ENCODE results near the gene GJB3. TPM values are rescaled to one million over a fixed set of nuclear protein-coding genes. Genes with fewer than 3 reads are reported as not detected.
"Not testable (repeated sequence)": the region's sequence is repeated elsewhere in the genome, so short reads cannot be mapped to it uniquely, and the experiment has no call there.

Gene GJB3
- not detected for polyA plus RNA-seq (2013)

- Histone ChIP-seq H3K4me3 (ENCODE audit: control insufficient read depth in 1 of 7, extremely low read depth in 1 of 7, insufficient read depth in 4 of 7, low read depth in 2 of 7, low read length in 6 of 7) (peak within 1 kb of the TSS in 4 of 7 experiments; percentile 26 to 59 (median 42)), H3K27ac (ENCODE audit: insufficient read depth in 1 of 2, low read depth in 1 of 2, low read length in 2 of 2, poor library complexity in 1 of 2, severe bottlenecking in 2 of 2) (no peak within 1 kb of the TSS), H3K9me3 (ENCODE audit: control extremely low read depth in 1 of 5, control insufficient read depth in 4 of 5, insufficient read depth in 2 of 5, low read depth in 1 of 5, low read length in 4 of 5) (no peaks in the 10 kb centered on the region), H3K4me1 (ENCODE audit: control extremely low read depth in 1 of 4, control insufficient read depth in 4 of 4, insufficient read depth in 4 of 4, low read length in 3 of 4) (peaks cover 0 to 25% (median 11%) of the 10 kb centered on the region in 4 experiments), H3K36me3 (ENCODE audit: control insufficient read depth in 4 of 4, insufficient read depth in 4 of 4, low read length in 3 of 4) (no peaks in the 10 kb centered on the region), H3K27me3 (replicated peaks in 2 of 5; ENCODE audit: control insufficient read depth in 4 of 5, insufficient read depth in 5 of 5, low read length in 4 of 5) (peaks cover 0 to 44% (median 18%) of the 10 kb centered on the region in 5 experiments)
- 5% methylated on average over 55 of the region's 62 CpGs for WGBS (ENCODE audit: insufficient coverage)
- ChIA-PET POLR2A (no interaction called here), CTCF (no interaction called here)
- peak in 1 of 3 donors; percentile 34 for DNase-seq
Observed at GRCh38 chr1:34781071-34781843, at the start of gene GJB3. GJB3 (plus strand) TSS chr1:34781214; CDS start chr1:34784763, 3,549 bp downstream.

GRCh38 chr1:34732831-34733230 is 48.2 kb upstream of the GJB3 start:
- H3K36me3 ChIP-seq (ENCODE audit: control insufficient read depth in 4 of 4, insufficient read depth in 4 of 4, low read length in 3 of 4); H3K27me3 ChIP-seq (replicated peaks in 2 of 5; ENCODE audit: control insufficient read depth in 4 of 5, insufficient read depth in 5 of 5, low read length in 4 of 5); H3K4me1 ChIP-seq (ENCODE audit: control extremely low read depth in 1 of 4, control insufficient read depth in 4 of 4, insufficient read depth in 4 of 4, low read length in 3 of 4); POLR2A ChIA-PET; H3K4me3 ChIP-seq (ENCODE audit: control insufficient read depth in 1 of 7, extremely low read depth in 1 of 7, insufficient read depth in 4 of 7, low read depth in 2 of 7, low read length in 6 of 7); H3K27ac ChIP-seq (ENCODE audit: insufficient read depth in 1 of 2, low read depth in 1 of 2, low read length in 2 of 2, poor library complexity in 1 of 2, severe bottlenecking in 2 of 2); H3K9me3 ChIP-seq (ENCODE audit: control extremely low read depth in 1 of 5, control insufficient read depth in 4 of 5, insufficient read depth in 2 of 5, low read depth in 1 of 5, low read length in 4 of 5); DNase-seq: not testable (repeated sequence)
- CTCF ChIA-PET = interaction anchor here (0.9 to 1.5 kb wide), 2 partner anchors 14 to 273 kb away, joined by 3 read pairs; no protein-coding TSS in a partner anchor
- WGBS (ENCODE audit: insufficient coverage) = 90% methylated on average over 3 of the region's 7 CpGs

- Histone ChIP-seq H3K27ac (ENCODE audit: insufficient read depth in 1 of 2, low read depth in 1 of 2, low read length in 2 of 2, poor library complexity in 1 of 2, severe bottlenecking in 2 of 2) (no peak overlapping the region), H3K4me1 (ENCODE audit: control extremely low read depth in 1 of 4, control insufficient read depth in 4 of 4, insufficient read depth in 4 of 4, low read length in 3 of 4) (no peaks in the 10 kb centered on the region), H3K4me3 (ENCODE audit: control insufficient read depth in 1 of 7, extremely low read depth in 1 of 7, insufficient read depth in 4 of 7, low read depth in 2 of 7, low read length in 6 of 7) (no peak overlapping the region), H3K36me3 (ENCODE audit: control insufficient read depth in 4 of 4, insufficient read depth in 4 of 4, low read length in 3 of 4) (no peaks in the 10 kb centered on the region), H3K9me3 (ENCODE audit: control extremely low read depth in 1 of 5, control insufficient read depth in 4 of 5, insufficient read depth in 2 of 5, low read depth in 1 of 5, low read length in 4 of 5) (no peaks in the 10 kb centered on the region), H3K27me3 (replicated peaks in 2 of 5; ENCODE audit: control insufficient read depth in 4 of 5, insufficient read depth in 5 of 5, low read length in 4 of 5) (peaks cover 0 to 6% (median 0%) of the 10 kb centered on the region in 5 experiments)
- no peak for DNase-seq
- ChIA-PET POLR2A (no interaction called here), CTCF (interaction anchor here (1.2 to 1.8 kb wide), 2 partner anchors 10 to 55 kb away, joined by 3 to 4 read pairs; no protein-coding TSS in a partner anchor)
- WGBS (ENCODE audit: insufficient coverage) = 94% methylated on average over 7 of the region's 10 CpGs
Observed at GRCh38 chr1:34736692-34737091, 44.3 kb upstream of the GJB3 start.

GRCh38 chr1:34737236-34737635 is 43.8 kb upstream of the GJB3 start:
- H3K36me3 ChIP-seq (ENCODE audit: control insufficient read depth in 4 of 4, insufficient read depth in 4 of 4, low read length in 3 of 4); H3K9me3 ChIP-seq (ENCODE audit: control extremely low read depth in 1 of 5, control insufficient read depth in 4 of 5, insufficient read depth in 2 of 5, low read depth in 1 of 5, low read length in 4 of 5); H3K4me1 ChIP-seq (ENCODE audit: control extremely low read depth in 1 of 4, control insufficient read depth in 4 of 4, insufficient read depth in 4 of 4, low read length in 3 of 4); H3K27me3 ChIP-seq (replicated peaks in 2 of 5; ENCODE audit: control insufficient read depth in 4 of 5, insufficient read depth in 5 of 5, low read length in 4 of 5); POLR2A ChIA-PET; H3K27ac ChIP-seq (ENCODE audit: insufficient read depth in 1 of 2, low read depth in 1 of 2, low read length in 2 of 2, poor library complexity in 1 of 2, severe bottlenecking in 2 of 2); DNase-seq; H3K4me3 ChIP-seq (ENCODE audit: control insufficient read depth in 1 of 7, extremely low read depth in 1 of 7, insufficient read depth in 4 of 7, low read depth in 2 of 7, low read length in 6 of 7): not testable (repeated sequence)
- 95% methylated on average over 9 of the region's 12 CpGs for WGBS (ENCODE audit: insufficient coverage)
- CTCF ChIA-PET = interaction anchor here (1.8 kb wide), 1 partner anchor 9 kb away, joined by 4 read pairs; no protein-coding TSS in a partner anchor

GRCh38 chr1:34739613-34740012 is 41.4 kb upstream of the GJB3 start:
- no peak for DNase-seq
- peaks cover 0 to 6% (median 0%) of the 10 kb centered on the region in 5 experiments for H3K27me3 ChIP-seq (replicated peaks in 2 of 5; ENCODE audit: control insufficient read depth in 4 of 5, insufficient read depth in 5 of 5, low read length in 4 of 5)
- POLR2A ChIA-PET = no interaction called here
- CTCF ChIA-PET = interaction anchor here (0.9 to 1.3 kb wide), 2 partner anchors 10 to 280 kb away, joined by 4 read pairs; no protein-coding TSS in a partner anchor
- no peak overlapping the region for H3K27ac ChIP-seq (ENCODE audit: insufficient read depth in 1 of 2, low read depth in 1 of 2, low read length in 2 of 2, poor library complexity in 1 of 2, severe bottlenecking in 2 of 2)
- no peak overlapping the region for H3K4me3 ChIP-seq (ENCODE audit: control insufficient read depth in 1 of 7, extremely low read depth in 1 of 7, insufficient read depth in 4 of 7, low read depth in 2 of 7, low read length in 6 of 7)
- H3K9me3 ChIP-seq (ENCODE audit: control extremely low read depth in 1 of 5, control insufficient read depth in 4 of 5, insufficient read depth in 2 of 5, low read depth in 1 of 5, low read length in 4 of 5) = no peaks in the 10 kb centered on the region
- WGBS (ENCODE audit: insufficient coverage) = 73% methylated on average over 3 of the region's 3 CpGs
- no peaks in the 10 kb centered on the region for H3K4me1 ChIP-seq (ENCODE audit: control extremely low read depth in 1 of 4, control insufficient read depth in 4 of 4, insufficient read depth in 4 of 4, low read length in 3 of 4)
- H3K36me3 ChIP-seq (ENCODE audit: control insufficient read depth in 4 of 4, insufficient read depth in 4 of 4, low read length in 3 of 4) = no peaks in the 10 kb centered on the region

GRCh38 chr1:34740161-34740868 is 40.7 kb upstream of the GJB3 start:
- Histone ChIP-seq H3K4me3 (ENCODE audit: control insufficient read depth in 1 of 7, extremely low read depth in 1 of 7, insufficient read depth in 4 of 7, low read depth in 2 of 7, low read length in 6 of 7) (no peak overlapping the region), H3K9me3 (ENCODE audit: control extremely low read depth in 1 of 5, control insufficient read depth in 4 of 5, insufficient read depth in 2 of 5, low read depth in 1 of 5, low read length in 4 of 5) (no peaks in the 10 kb centered on the region), H3K27ac (ENCODE audit: insufficient read depth in 1 of 2, low read depth in 1 of 2, low read length in 2 of 2, poor library complexity in 1 of 2, severe bottlenecking in 2 of 2) (no peak overlapping the region), H3K4me1 (ENCODE audit: control extremely low read depth in 1 of 4, control insufficient read depth in 4 of 4, insufficient read depth in 4 of 4, low read length in 3 of 4) (no peaks in the 10 kb centered on the region), H3K36me3 (ENCODE audit: control insufficient read depth in 4 of 4, insufficient read depth in 4 of 4, low read length in 3 of 4) (no peaks in the 10 kb centered on the region), H3K27me3 (replicated peaks in 2 of 5; ENCODE audit: control insufficient read depth in 4 of 5, insufficient read depth in 5 of 5, low read length in 4 of 5) (peaks cover 0 to 6% (median 0%) of the 10 kb centered on the region in 5 experiments)
- DNase-seq = no peak
- WGBS (ENCODE audit: insufficient coverage) = 82% methylated on average over 13 of the region's 18 CpGs
- ChIA-PET POLR2A (no interaction called here), CTCF (interaction anchor here (0.6 to 4.8 kb wide), 4 partner anchors 144 to 284 kb away, joined by 3 to 29 read pairs (median 4); no protein-coding TSS in a partner anchor)
